ENCODE measurements around the gene YARS1.
"Not testable (repeated sequence)": the region's sequence is repeated elsewhere in the genome, so short reads cannot be mapped to it uniquely, and the experiment has no call there.

The YARS1 gene

DNA sequence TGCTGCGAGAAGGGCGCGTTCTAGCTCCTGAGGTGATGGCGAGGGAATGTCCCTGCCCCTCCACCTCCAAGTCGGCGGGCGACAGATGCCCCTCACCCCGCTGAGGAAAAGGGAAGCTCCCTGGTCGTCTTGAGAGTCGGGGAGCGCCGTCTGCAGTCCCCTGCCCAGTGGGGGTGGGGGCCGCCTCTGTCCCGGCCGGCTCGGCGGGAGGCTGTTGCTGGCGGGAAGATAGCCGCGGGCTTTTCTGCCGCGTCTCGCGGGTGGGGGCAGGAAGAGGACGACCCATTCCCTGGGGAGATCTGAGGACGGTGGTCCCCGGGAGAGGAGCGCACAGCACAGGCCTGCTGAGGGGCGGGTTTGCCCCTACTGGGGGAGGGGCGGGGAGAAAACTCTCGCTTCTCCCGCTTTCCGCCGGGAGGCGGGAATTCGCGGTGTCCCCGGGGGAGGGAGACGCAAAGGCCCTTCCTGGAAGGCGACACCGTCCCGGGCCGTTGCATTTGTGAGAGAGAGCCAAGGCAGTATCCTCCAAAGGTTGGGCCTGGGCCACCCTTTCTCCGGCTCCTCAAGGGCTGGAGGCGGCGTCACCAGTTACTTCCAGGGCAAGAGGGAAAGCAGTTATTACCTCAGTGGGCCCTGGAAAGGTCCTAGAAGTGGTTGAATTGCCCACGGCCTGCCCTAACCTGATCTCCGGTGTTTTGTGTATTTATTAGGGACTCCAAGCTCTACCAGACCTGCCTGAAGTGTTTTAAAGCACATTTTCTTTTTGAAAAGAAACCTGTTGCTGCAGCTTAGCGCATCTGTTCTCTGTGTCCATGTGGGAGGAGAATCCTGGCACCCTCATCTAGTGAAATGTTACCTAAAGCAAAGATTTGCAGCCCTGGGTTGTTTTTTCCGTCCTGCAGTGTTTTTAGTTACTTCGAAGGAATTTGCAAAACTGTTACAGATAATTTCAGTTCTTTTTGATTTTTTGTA lies 943 bp upstream of the YARS1 start:
- DNase-seq (ENCODE audit: low read depth in 1 of 2, low spot score in 1 of 2), result no peak

DNA sequence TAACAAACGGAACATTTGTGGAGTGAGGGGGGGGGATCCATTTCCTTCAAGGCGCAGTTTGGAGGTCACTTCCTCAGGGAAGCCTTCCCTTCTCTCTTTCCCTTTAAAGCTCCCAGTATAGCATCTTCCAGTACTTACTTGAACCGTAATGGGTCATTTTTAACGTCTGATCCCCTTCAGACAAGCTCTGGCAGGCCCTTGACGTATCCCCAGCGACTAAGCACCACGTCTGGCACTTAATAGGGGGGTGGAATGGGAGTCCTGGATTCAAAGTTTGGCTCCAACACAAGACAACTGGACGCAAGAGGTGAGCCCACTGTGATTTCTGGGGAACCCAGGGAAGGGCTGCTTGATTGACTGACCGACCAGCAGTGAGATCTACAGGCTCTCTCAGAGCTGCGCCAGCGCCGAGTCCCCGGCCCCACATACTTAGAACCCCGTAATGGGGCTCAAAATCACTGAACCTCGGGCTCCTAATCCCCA lies 441 bp downstream of the YARS1 start:
- no peak for DNase-seq (ENCODE audit: low read depth in 1 of 2, low spot score in 1 of 2)

DNA sequence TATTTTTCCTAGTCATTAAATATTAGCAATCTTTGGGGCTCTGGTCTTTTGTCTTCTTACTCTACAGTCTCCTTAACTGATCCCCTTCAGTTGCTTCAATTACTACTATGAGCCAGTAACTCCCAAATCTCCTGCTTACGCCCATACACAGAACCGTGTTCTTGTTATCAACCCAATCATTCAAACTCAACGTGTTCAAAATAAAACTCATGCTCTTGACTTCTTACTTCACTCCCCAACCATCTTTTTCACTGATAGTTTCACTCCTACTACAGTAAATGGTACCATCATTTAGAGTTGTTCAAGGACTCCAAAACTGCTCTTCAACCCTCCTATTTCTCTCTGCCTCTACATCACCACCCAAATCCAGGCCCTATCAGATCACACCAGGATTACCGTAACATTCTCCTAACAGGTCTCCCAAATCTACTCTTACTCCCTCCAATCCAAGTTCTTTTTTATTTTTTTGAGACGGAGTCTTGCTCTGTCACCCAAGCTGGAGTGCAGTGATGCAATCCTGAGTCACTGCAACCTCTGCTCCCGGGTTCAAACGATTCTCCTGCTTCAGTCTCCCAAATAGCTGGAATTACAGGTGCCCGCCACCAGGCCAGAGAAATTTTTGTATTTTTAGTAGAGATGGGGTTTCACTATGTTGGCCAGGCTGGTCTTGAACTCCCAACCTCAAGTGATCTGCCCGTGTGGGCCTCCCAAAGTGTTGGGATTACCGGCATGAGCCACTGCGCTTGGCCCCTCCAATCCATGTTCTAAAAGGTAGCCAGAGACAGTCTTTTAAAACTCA lies 3.0 kb downstream of the YARS1 start:
- DNase-seq (ENCODE audit: low read depth in 1 of 2, low spot score in 1 of 2), result no peak

DNA sequence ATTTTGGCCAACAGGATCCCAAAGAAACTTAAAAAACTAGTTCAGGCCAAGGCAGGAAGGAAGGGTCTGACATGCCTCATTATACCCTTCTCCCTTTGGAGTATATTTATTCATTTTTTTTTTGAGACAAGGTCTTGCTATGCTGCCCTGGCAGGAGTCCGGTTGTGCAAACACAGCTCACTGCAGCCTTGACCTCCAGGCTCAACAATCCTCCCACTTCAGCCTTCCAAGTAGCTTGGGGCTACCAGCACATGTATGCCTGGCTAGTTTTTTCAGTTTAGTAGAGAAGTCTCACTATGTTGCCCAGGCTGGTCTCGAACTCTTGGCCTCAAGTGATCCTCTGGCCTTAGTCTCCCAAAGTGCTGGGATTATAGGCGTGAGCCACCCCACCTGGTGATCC lies 5.2 kb downstream of the YARS1 start:
- no peak for DNase-seq (ENCODE audit: low read depth in 1 of 2, low spot score in 1 of 2)

DNA sequence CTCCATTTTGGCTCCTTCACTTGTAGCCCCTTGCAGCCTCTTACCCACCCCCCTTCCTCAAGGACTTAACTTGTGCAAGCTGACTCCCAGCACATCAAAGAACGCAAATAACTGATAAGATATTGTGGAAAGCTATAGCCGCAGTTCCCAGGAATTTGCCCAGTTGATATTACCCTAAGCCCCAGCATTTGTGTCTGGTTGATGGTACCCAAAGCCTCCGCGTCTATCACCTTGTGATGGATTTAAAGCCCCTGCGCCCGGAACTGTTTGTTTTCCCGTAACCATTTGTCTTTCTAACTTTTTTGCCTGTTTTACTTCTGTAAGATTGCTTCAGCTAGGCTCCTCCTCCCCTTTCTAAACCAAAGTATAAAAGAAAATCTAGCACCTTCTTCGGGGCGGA lies 5.9 kb downstream of the YARS1 start:
- DNase-seq (ENCODE audit: low read depth in 1 of 2, low spot score in 1 of 2), result no peak

DNA sequence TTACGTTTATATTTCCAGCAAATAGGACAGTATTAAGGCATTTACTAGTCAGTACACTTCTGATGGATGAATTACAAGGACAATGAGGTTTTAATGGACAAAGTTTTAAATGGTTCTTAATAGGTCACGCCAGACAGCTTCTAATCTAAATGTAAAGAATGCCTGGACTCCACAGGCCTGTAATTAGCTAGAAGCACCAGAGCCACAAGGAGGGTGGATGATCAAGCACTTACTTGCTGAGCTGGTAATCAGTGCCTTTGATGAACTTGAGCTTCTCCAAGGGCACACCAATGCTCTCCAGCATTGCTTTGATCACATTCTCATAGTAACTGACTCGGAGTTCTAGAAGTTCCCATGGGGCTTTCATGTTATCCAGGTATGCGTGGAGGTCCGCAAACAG lies 6.8 kb downstream of the YARS1 start:
- no peak for DNase-seq (ENCODE audit: low read depth in 1 of 2, low spot score in 1 of 2)

DNA sequence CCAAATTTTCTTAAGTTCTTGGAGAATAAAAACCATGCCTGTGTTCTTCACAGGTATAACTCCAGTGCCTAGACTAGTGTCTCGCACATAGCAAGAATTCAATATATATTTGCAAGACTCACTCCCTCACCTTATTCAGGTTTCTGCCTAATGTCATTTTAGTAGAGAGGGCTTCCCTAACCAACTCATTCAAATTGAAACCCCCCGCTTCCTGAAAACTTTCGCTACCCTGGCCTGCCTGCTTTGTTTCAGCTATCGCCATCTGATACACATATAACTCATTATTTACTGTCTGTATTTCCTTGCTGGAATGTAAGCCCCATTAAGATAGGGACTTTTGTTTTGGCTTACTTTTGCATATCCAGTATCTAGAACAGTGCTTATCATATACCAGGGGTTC lies 8.6 kb downstream of the YARS1 start:
- DNase-seq (ENCODE audit: low read depth in 1 of 2, low spot score in 1 of 2), result no peak

DNA sequence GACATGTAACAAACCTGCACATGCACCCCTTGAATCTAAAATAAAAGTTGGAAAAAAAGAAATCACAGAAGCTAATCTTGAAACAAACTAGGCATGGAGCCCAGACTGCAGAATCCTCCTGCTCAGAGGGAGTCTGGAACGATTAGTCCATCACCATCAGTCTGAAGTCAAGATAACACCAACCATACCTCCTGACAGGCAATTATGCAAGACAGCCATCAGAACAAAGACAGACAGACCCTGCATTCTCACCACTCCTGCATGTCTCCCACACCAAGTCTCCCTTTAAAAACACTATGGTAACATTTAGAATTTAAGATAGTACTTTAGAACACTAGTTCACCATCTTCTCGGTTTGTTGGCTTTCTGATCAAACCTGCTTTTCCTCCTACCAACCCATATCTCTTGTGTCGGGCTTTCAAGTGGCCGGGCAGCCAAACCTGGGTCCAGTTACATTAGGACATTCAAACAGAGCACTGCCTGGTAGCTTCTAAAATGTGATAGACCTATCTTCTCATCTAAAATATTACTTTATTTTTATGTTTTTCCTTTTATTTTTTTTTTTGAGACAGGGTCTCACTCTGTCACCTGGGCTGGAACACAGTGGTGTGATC lies 10.1 kb downstream of the YARS1 start:
- no peak for DNase-seq (ENCODE audit: low read depth in 1 of 2, low spot score in 1 of 2)

DNA sequence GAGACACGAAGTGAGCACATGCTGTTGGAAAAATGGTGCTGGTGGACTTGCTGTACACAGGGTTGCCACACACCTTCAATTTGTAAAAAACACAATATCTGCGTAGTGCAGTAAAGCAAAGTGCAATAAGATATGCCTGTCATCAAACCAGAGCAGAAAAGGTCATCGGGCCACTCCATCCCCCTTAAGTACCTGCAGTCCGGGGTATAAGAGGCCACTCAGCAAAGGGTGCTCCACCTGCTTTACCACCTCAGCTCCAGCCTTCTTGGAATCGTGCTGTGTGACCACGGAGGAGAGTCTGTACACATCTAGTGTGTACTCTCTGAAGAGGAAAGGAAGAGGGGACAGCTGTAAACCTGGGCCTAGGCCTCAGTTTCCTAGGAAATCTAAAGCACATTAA lies 10.9 kb downstream of the YARS1 start:
- no peak for DNase-seq (ENCODE audit: low read depth in 1 of 2, low spot score in 1 of 2)

DNA sequence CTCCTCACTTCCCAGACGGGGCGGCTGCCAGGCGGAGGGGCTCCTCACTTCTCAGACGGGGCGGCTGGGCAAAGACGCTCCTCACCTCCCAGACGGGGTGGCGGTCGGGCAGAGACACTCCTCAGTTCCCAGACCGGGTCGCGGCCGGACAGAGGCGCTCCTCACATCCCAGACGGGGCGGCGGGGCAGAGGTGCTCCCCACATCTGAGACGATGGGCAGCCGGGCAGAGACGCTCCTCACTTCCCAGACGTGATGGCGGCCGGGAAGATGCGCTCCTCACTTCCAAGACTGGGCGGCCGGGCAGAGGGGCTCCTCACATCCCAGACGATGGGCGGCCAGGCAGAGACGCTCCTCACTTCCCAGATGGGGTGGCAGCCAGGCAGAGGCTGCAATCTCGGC lies 12.7 kb downstream of the YARS1 start:
- not testable (repeated sequence) for DNase-seq (ENCODE audit: low read depth in 1 of 2, low spot score in 1 of 2)

DNA sequence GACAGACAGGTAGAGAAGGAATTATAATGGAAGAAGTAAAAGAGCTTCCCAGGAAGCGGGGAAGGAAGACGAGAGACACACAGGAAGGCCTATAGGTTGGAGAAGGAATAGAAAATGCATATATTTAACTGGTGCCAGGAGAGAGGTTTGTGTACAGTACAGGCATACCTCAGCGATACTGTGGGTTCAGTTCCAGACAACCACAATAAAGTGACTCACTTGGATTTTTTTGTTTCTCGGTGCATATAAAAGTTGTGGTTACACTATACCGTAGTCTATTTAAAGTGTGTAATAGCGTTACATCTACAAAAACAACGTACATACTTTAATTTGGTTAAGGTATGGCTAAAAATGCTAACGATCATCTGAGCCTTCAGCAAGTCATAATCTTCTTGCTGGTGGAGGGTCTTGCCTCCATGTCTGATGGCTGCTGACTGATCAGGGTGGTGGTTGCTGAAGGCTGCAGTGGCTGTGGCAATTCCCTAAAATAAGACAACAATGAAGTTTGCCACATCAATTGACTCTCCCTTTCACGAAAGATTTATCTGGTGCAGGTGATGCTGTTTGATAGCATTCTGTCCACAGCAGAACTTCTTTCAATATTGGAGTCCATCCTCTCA lies 16.0 kb downstream of the YARS1 start:
- DNase-seq (ENCODE audit: low read depth in 1 of 2, low spot score in 1 of 2), result peak in 1 of 2 donors; percentile 49

DNA sequence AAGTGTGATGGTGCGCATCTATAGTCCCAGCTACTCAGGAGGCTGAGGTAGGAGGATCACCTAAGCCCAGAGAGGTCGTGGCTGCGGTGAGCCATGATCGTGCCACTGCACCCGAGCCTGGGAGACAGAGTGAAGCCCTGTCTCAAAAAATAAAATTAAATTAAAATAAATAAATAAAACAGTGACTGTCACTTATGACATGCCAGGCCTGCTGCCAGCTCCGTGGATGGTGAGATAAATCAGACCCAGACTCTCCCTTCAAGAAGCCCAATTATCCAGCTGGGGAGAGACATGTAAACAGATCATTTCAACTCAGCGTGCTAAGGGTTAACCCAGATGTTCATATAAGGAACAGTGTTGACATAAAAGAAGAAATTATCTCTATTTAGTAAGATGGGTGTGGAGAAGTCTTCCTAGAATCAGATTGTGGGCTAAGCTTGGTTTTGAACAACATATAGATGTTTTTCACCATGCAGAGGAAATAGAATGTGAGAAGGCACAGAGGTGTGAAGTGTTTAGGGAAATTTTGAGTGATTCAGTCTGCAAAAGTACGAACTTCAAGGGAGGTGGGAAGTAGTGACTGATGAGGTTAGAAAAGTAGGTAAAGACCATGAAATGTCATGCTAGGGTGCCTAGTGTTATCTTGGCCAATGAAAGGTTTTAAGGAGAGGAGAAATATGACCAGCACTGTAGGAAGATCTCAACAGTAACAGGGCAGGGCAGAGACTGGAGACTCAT lies 18.3 kb downstream of the YARS1 start:
- peak in 1 of 2 donors; percentile 57 for DNase-seq (ENCODE audit: low read depth in 1 of 2, low spot score in 1 of 2)

DNA sequence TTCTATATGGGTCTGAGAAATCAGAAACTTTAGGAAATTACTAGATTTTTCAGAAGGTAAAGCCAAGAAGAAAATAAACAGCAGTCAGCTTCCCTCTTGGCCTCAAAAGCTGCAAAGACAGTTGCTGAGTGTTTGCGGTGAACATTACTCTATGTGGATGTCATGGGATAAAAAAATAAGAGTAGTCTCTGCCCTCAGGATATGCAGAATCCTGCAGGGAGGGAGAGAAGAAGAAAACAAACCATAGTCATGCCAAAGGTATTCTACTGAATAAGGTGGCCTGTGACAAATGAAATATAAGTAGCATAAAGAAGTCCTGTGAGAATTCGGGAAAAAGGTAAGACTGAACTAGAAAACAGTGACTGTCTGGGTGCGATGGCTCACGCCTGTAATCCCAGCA lies 19.0 kb downstream of the YARS1 start:
- DNase-seq (ENCODE audit: low read depth in 1 of 2, low spot score in 1 of 2), result no peak

DNA sequence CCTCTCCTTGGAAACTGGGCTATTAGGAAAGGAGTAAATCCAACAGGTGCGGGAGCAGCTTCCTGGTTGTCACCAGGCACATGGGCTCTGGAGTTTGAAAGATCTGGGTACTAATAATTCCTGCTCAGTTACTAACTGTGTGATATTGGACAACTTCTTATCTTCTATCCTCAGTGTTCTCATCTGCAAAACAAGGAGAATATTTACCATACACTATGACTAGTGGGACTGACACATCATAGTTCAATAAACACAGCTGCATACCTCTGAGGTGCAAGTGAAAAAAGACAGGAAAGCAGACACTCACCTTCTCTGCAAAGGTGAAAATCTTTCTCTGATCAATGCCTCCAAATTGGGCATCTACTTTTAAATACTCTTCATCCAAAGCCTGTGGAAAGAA lies 19.7 kb downstream of the YARS1 start:
- no peak for DNase-seq (ENCODE audit: low read depth in 1 of 2, low spot score in 1 of 2)

DNA sequence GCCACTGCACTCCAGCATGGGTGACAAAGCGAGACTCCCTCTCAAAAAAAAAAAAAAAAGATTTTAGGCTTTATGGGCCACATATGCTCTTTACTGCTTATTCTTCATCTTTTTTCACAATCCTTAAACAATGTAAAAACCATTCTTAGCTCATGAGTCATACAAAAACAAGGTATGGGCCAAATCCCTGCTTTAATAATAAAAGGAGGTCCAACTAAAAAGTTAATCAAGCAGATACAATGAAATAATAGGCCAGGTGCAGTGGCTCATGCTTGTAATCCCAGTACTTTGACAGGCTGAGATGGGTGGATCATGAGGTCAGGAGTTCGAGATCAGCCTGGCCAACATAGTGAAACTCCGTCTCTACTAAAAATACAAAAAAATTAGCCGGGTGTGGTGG lies 21.4 kb downstream of the YARS1 start:
- not testable (repeated sequence) for DNase-seq (ENCODE audit: low read depth in 1 of 2, low spot score in 1 of 2)

DNA sequence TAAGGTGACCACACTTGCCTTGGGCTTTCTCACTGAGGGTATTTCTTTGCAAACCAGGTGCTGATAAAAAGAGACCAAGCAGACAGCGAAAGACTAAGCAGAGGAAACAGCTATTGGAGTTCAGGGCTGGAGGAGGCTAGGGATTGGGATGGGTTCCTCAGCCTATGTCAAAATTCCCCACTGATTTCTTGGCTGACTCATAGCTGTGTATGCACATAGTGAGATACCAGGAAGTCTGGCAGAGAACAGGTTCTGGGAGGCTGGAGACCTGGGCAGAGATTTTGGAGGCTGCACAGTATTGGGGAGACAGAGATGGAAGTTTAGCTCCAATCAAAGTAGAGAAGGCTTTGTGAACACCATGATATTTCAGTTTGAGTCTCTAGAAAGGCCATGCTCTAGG lies 25.3 kb downstream of the YARS1 start:
- DNase-seq (ENCODE audit: low read depth in 1 of 2, low spot score in 1 of 2), result no peak

DNA sequence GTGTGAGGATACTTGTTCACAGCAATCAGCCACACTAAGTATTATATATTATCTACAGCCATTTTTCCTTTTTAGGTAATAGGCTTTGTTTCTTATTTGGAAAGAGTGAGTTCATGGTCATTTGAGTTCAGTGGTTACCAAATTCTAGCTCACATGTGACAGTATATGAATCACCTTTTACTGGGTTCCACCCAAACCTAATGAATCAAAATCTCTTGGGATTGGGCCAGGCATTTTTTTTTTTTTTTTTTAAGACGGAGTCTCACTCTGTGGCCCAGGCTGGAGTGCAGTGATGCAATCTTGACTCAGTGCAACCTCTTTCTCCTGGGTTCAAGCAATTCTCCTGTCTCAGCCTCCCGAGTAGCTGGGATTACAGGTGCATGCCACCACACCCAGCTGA lies 27.8 kb downstream of the YARS1 start:
- not testable (repeated sequence) for DNase-seq (ENCODE audit: low read depth in 1 of 2, low spot score in 1 of 2)

DNA sequence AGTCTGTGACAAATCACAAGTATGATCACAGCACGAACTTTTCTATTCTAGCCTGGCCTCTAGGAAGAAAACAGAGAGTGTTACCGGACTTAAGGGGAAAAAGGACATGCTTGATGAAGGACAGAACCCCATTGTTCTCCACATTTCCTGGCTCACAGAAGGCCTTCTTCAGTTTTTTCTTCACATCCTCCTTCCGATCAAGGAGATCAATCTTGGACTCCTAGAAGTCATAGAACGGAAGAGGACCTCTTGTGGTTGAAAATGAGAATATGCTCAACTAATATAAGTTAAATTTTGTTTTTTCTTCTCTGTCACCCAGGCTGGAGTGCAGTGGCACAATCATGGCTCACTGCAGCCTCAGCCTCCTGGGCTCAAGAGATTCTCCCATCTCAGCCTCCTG lies 30.3 kb downstream of the YARS1 start:
- no peak for DNase-seq (ENCODE audit: low read depth in 1 of 2, low spot score in 1 of 2)

DNA sequence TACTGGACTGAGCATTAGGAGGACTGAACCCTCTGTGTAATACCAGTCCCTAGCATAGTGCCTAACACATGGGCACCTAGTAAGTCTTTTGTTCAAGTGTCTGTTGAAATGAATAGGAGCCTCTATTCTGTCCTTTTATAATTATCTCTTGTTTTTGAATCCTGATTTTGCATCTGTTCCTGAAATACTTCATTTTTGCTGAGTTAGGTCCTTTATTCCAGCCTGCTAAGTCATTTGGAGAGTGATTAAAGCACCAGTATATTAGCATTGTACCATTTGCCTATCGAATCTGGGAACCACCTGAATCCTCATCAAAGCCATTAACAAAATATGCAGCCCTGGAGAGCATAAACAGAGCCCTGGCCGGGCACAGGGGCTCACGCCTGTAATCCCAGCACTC lies 32.3 kb downstream of the YARS1 start:
- no peak for DNase-seq (ENCODE audit: low read depth in 1 of 2, low spot score in 1 of 2)

DNA sequence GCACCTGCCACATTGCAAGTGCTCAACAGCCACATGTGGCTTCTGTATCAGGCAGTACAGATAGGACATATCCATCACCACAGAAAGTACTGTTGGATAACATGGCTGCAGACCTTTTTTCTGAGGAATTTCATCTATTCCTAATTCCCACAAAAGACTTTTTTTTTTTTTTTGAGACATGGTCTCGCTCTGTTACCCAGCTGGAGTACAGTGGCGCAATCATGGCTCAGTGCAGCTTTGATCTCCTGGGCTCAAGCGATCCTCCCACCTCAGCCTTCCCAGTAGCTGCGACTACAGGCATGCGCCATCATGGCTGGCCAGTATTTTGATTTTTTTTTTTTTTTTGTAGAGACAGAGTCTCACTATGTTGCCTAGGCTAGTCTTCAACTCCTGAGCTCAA lies 33.3 kb downstream of the YARS1 start:
- DNase-seq (ENCODE audit: low read depth in 1 of 2, low spot score in 1 of 2), result no peak

DNA sequence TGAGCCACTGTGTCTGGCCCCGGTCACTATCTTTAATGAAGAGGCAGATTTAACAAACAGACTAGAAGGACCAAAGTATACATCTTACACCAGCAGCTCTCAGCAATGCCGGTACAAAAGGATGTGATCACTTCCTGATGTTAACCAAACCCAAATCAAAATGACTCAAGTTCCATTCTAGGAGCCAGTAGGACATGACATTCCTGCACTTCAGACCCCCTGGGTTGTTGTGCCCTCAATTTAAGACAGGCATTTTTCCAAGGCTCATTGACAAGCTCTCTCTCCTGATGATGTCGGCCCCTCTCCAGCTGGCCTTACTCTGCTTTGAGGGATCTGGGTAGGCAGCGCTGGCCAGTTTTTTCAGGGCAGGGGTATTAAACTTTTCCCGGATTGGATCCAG lies 35.1 kb downstream of the YARS1 start:
- DNase-seq (ENCODE audit: low read depth in 1 of 2, low spot score in 1 of 2), result no peak

All from activated CD4-positive, alpha-beta T cell treated with anti-CD3 and anti-CD28 coated beads, Interleukin-2, amount 50 U/mL, for 24 hours (primary cell).